HepG2 (cell line): Measurements from ENCODE around the gene PCDHGA12. TPM values are rescaled to one million over a fixed set of nuclear protein-coding genes. Genes with fewer than 3 reads are reported as not detected.

ENCODE experiments used
- ATAC-seq: fragments of 200-7000 bp; cut with Tn5 transposase; 3 replicates; pipeline ENCODE4 v1.9.1; 2020; ENCODE audit warnings: mild to moderate bottlenecking, moderate library complexity
- BruUV-seq: library from RNA; stranded (reverse); fragments of 400-500 nt; replicated peaks from 2 replicates; lab custom pipeline; 2021; lab: Mats Ljungman, UMichigan
- CTCF ChIA-PET: fragments of 300-600 bp; formaldehyde crosslinking; extraction: SDS; loops from one replicate; lab custom pipeline; 2021; ENCODE audit warnings: low total read pairs, inconsistent platforms, low intra/inter-chr PET ratio; lab: Yijun Ruan, JAX
- POLR2A ChIA-PET: fragments of 350-600 bp; sonication (Branson Sonifier 250); formaldehyde crosslinking; loops from one replicate; lab custom pipeline; 2020; ENCODE audit warnings: antibody characterized with exemption, inconsistent platforms; lab: Yijun Ruan, JAX
- DNase-seq: peaks from one replicate; pipeline ENCODE4 v3.0.0-alpha.2; 2015; ENCODE audit warnings: low spot score
- FAIRE-seq: peaks from 3 replicates; lab custom pipeline; 2011; peaks lifted over from hg19 to GRCh38; lab: Jason Lieb, UNC
- H2AFZ ChIP-seq: one replicate; pipeline ENCODE4 v1.6.1; 2011; ENCODE audit warnings: low read length, inconsistent platforms
- H3K27ac ChIP-seq: fragments of 300-600 bp; 3 replicates; pipeline ENCODE4 v1.8.0; 2011; ENCODE audit warnings: mixed run types, mild to moderate bottlenecking, mixed read lengths, low read length, inconsistent platforms; ENCODE audit not compliant: insufficient read depth; ENCODE audit errors: extremely low read length
- H3K27me3 ChIP-seq, 2 experiments: fragments of 200-600 bp in 1 of 2; 2 replicates in 1 of 2; 3 replicates in 1 of 2; pipeline versions ENCODE4 v1.6.0 to v1.8.0; 2011; ENCODE audit warnings: low read length in 2 of 2, mild to moderate bottlenecking in 2 of 2, moderate library complexity in 2 of 2, inconsistent platforms in 1 of 2; ENCODE audit not compliant: insufficient read depth in 2 of 2, control insufficient read depth in 1 of 2
- H3K36me3 ChIP-seq, 2 experiments: fragments of 200-600 bp in 1 of 2; replicated peaks in 1 of 2; 2 replicates in 1 of 2; 3 replicates in 1 of 2; pipeline versions ENCODE4 v1.5.1 to v1.8.0; 2011; ENCODE audit warnings: low read length in 2 of 2, inconsistent platforms in 1 of 2; ENCODE audit not compliant: insufficient read depth in 2 of 2, control insufficient read depth in 1 of 2
- H3K4me1 ChIP-seq: 2 replicates; pipeline ENCODE4 v1.5.1; 2012; ENCODE audit warnings: low read length, inconsistent platforms; ENCODE audit not compliant: insufficient read depth
- H3K4me2 ChIP-seq: 2 replicates; pipeline ENCODE4 v1.6.0; 2011; ENCODE audit warnings: low read depth, low read length, inconsistent platforms
- H3K4me3 ChIP-seq, 3 experiments: fragments of 200-600 bp in 1 of 3; sonication (generic), shearing (Covaris generic) in 1 of 3; replicated peaks in 1 of 3; 2 replicates each; pipeline ENCODE4 v1.5.1; 2011 to 2016; ENCODE audit warnings: low read length in 3 of 3, inconsistent platforms in 2 of 3, low read depth in 2 of 3, mild to moderate bottlenecking in 2 of 3, control low read depth in 1 of 3, mixed read lengths in 1 of 3; ENCODE audit not compliant: insufficient read depth in 1 of 3
- H3K79me2 ChIP-seq: one replicate; pipeline ENCODE4 v1.6.1; 2011; ENCODE audit warnings: low read length, inconsistent platforms; ENCODE audit not compliant: insufficient read depth
- H3K9ac ChIP-seq: 2 replicates; pipeline ENCODE4 v1.6.0; 2011; ENCODE audit warnings: mild to moderate bottlenecking, low read depth, low read length, inconsistent platforms; ENCODE audit not compliant: insufficient read depth
- H3K9me3 ChIP-seq: 2 replicates; pipeline ENCODE4 v1.5.1; 2012; ENCODE audit warnings: mild to moderate bottlenecking, low read length
- H4K20me1 ChIP-seq: 2 replicates; pipeline ENCODE4 v1.6.0; 2011; ENCODE audit warnings: inconsistent platforms, mild to moderate bottlenecking, low read length, moderate library complexity; ENCODE audit not compliant: insufficient read depth
- BORCS8-MEF2B ChIP-seq: sonication (generic); formaldehyde crosslinking; IDR thresholded peaks from 2 replicates; pipeline ENCODE4 v1.8.0; 2022; ENCODE audit warnings: mild to moderate bottlenecking, missing genetic modification reagents
- CAMTA2 ChIP-seq: sonication (generic); formaldehyde crosslinking; IDR thresholded peaks from 2 replicates; pipeline ENCODE4 v1.4.0; 2020; ENCODE audit warnings: mild to moderate bottlenecking, missing genetic modification reagents, borderline replicate concordance
- DMAP1 ChIP-seq: IDR thresholded peaks from 2 replicates; pipeline ENCODE4 v1.6.1; 2016
- HHEX ChIP-seq: IDR thresholded peaks from 2 replicates; pipeline ENCODE4 v1.6.1; 2016; ENCODE audit warnings: control low read depth
- KMT2B ChIP-seq: IDR thresholded peaks from 2 replicates; pipeline ENCODE4 v1.6.1; 2016; ENCODE audit warnings: missing genetic modification reagents, missing compliant biosample characterization
- LRRFIP1 ChIP-seq: sonication (generic); formaldehyde crosslinking; conservative IDR thresholded peaks from 2 replicates; pipeline ENCODE4 v1.4.0; 2020; ENCODE audit warnings: missing genetic modification reagents
- MAFK ChIP-seq, 2 experiments: IDR thresholded peaks in 1 of 2; conservative IDR thresholded peaks in 1 of 2; 2 replicates each; pipeline ENCODE4 v1.6.1; 2011; ENCODE audit warnings: improper control_type of control experiment in 2 of 2, low read length in 2 of 2
- MAZ ChIP-seq, 2 experiments: sonication (generic) in 1 of 2; formaldehyde crosslinking in 1 of 2; IDR thresholded peaks; 2 replicates each; pipeline versions ENCODE4 v1.5.0 to v1.6.1; 2012 to 2020; ENCODE audit warnings: low read depth in 2 of 2, mild to moderate bottlenecking in 2 of 2, borderline replicate concordance in 1 of 2, improper control_type of control experiment in 1 of 2, low read length in 1 of 2, missing genetic modification reagents in 1 of 2, moderate library complexity in 1 of 2
- MED1 ChIP-seq: sonication (generic); formaldehyde crosslinking; IDR thresholded peaks from 2 replicates; pipeline ENCODE4 v1.4.0; 2020; ENCODE audit warnings: missing genetic modification reagents
- MEF2D ChIP-seq: sonication (generic); formaldehyde crosslinking; IDR thresholded peaks from 2 replicates; pipeline ENCODE4 v1.5.1; 2020; ENCODE audit warnings: mild to moderate bottlenecking, missing genetic modification reagents
- ONECUT2 ChIP-seq: sonication (generic); formaldehyde crosslinking; IDR thresholded peaks from 2 replicates; pipeline ENCODE4 v1.4.0; 2020; ENCODE audit warnings: missing genetic modification reagents
- PRMT3 ChIP-seq: sonication (generic); formaldehyde crosslinking; IDR thresholded peaks from 2 replicates; pipeline ENCODE4 v1.8.1; 2022; ENCODE audit warnings: low read depth, mild to moderate bottlenecking, moderate library complexity, missing genetic modification reagents, borderline replicate concordance
- SMAD9 ChIP-seq: sonication (generic); formaldehyde crosslinking; IDR thresholded peaks from 2 replicates; pipeline ENCODE4 v1.5.1; 2020; ENCODE audit warnings: mild to moderate bottlenecking, missing genetic modification reagents
- SMC3 ChIP-seq: IDR thresholded peaks from 2 replicates; pipeline ENCODE4 v1.6.1; 2011; ENCODE audit warnings: low read length, improper control_type of control experiment
- SP1 ChIP-seq, 2 experiments: fragments of 450-650 bp in 1 of 2; sonication (generic) in 1 of 2; formaldehyde crosslinking in 1 of 2; IDR thresholded peaks; 2 replicates each; pipeline versions ENCODE4 v1.4.0 to v1.6.1; 2016 to 2020; ENCODE audit warnings: missing genetic modification reagents in 1 of 2
- SSRP1 ChIP-seq: IDR thresholded peaks from 2 replicates; pipeline ENCODE4 v1.6.1; 2016; ENCODE audit warnings: control low read depth
- TCF7L2 ChIP-seq: IDR thresholded peaks from 2 replicates; pipeline ENCODE4 v1.6.1; 2011; ENCODE audit warnings: mild to moderate bottlenecking, low read depth, low read length, moderate library complexity
- XRCC5 ChIP-seq: fragments of 200-400 bp; formaldehyde crosslinking; optimal IDR thresholded peaks from 2 replicates; pipeline ENCODE3; 2017; ENCODE audit warnings: mild to moderate bottlenecking, low read length
- WGBS: methylation state at CpG from one replicate; pipeline ENCODE4 v1.1.6; 2017; ENCODE audit warnings: low lambda C conversion rate; 5-methylcytosine and 5-hydroxymethylcytosine counted together
- in situ Hi-C: cut with HindIII; loops from 2 replicates; pipeline ENCODE4 v1.10.0; 2017; ENCODE audit warnings: low pct_unique_long_range_greater_than_20kb; ENCODE audit not compliant: extremely low pct_ligation_motif_present
- intact Hi-C: fragments of 100-400 bp; cut with micrococcal nuclease; formaldehyde crosslinking; loops from one replicate; pipeline ENCODE4 v1.10.0; 2022; ENCODE audit not compliant: unreplicated experiment
- polyA plus RNA-seq, 8 experiments: library from polyadenylated mRNA; depleted of rRNA in 3 of 8; stranded (reverse) in 7 of 8; unstranded in 1 of 8; fragments of >200 nt; fragmentation: Illumina TruSeq in 4 of 8; extraction: Trizol in 4 of 8; gene quantifications; 2 replicates each; pipeline versions ENCODE4 v1.2.1 to v1.2.3, GENCODE V29; 2011 to 2016; ENCODE audit warnings: low read depth in 4 of 8, missing spikeins in 1 of 8, mixed read lengths in 1 of 8; ENCODE audit not compliant: insufficient read depth in 1 of 8
- total RNA-seq, 5 experiments: library from RNA; depleted of rRNA; stranded (reverse); fragments of >200 nt; fragmentation: Illumina TruSeq; extraction: Trizol; gene quantifications; 2 replicates each; pipeline ENCODE4 v1.2.3, GENCODE V29; 2016; ENCODE audit warnings: low read depth in 1 of 5
- TF ChIP-seq, protein P1 (sequence below): sonication (generic); formaldehyde crosslinking; conservative IDR thresholded peaks from 2 replicates; pipeline ENCODE4 v1.8.0; 2022; ENCODE audit warnings: missing genetic modification reagents

The PCDHGA12 gene
- total and polyA plus RNA-seq, 2 of the 13 experiments (the other 11 are each of a cell fraction or from before 2014, with no cell fraction given) = 0.07 to 0.13 TPM

- TF ChIP-seq CAMTA2 (CRISPR knock-in tag) (no peak), SMAD9 (CRISPR knock-in tag) (no peak), SMC3 (peak; percentile 19; the same call in 1 of the 2 replicates), HHEX (CRISPR knock-in tag) (no peak), TCF7L2 (no peak), KMT2B (CRISPR knock-in tag) (no peak), SP1 (IDR thresholded peaks at IDR 0.05) (no peak), SP1 (CRISPR knock-in tag; IDR thresholded peaks at IDR 0.05) (no peak), XRCC5 (no peak)
- TF ChIP-seq, protein P1, sequence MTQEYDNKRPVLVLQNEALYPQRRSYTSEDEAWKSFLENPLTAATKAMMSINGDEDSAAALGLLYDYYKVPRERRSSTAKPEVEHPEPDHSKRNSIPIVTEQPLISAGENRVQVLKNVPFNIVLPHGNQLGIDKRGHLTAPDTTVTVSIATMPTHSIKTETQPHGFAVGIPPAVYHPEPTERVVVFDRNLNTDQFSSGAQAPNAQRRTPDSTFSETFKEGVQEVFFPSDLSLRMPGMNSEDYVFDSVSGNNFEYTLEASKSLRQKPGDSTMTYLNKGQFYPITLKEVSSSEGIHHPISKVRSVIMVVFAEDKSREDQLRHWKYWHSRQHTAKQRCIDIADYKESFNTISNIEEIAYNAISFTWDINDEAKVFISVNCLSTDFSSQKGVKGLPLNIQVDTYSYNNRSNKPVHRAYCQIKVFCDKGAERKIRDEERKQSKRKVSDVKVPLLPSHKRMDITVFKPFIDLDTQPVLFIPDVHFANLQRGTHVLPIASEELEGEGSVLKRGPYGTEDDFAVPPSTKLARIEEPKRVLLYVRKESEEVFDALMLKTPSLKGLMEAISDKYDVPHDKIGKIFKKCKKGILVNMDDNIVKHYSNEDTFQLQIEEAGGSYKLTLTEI = no peak
Measured at GRCh38 chr5:141412854-141413539, 17.3 kb upstream of the PCDHGA12 start, which contains the start of gene PCDHGA10 (continued).

DNA sequence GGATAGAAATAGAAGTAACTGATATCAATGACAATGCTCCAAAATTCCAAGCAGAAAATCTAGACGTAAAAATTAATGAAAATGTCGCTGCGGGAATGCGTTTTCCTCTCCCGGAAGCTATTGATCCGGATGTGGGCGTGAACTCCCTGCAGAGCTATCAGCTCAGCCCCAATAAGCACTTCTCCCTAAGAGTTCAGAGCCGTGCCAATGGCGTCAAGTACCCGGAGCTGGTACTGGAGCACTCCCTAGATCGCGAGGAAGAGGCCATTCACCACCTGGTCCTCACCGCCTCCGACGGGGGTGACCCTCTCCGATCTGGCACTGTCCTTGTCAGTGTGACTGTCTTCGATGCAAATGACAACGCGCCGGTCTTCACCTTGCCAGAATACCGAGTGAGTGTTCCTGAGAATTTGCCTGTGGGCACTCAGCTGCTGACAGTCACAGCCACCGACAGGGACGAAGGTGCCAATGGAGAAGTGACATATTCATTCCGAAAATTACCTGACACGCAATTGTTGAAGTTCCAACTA lies 16.7 kb upstream of the PCDHGA12 start:
- POLR2A ChIA-PET = no interaction called here
- CTCF ChIA-PET = interaction anchor here (1.2 to 1.4 kb wide), 2 partner anchors 111 to 144 kb away, joined by 4 to 5 read pairs; no protein-coding TSS in a partner anchor
- H3K27me3 ChIP-seq = no peaks in the 10 kb centered on the region
- no peak for DNase-seq
- in situ Hi-C loops (no loop called here), intact Hi-C loops (no loop called here)
- H3K9me3 ChIP-seq = peaks cover 6% of the 10 kb centered on the region; the same call in 1 of the 2 replicates
- ATAC-seq = no peak
- 77% methylated on average over 22 of the region's 25 CpGs for WGBS
- BruUV-seq = no TSS peak
- H4K20me1 ChIP-seq = no peaks in the 10 kb centered on the region
- no peak for FAIRE-seq
- no peak overlapping the region for H3K9ac ChIP-seq
- no peak overlapping the region for H3K4me2 ChIP-seq
- no peaks in the 10 kb centered on the region for H3K4me1 ChIP-seq
- no peak overlapping the region for H3K4me3 ChIP-seq
- no peaks in the 10 kb centered on the region for H3K36me3 ChIP-seq
- no peak overlapping the region for H3K27ac ChIP-seq
- no peaks in the 10 kb centered on the region for H3K79me2 ChIP-seq
- no peak overlapping the region for H2AFZ ChIP-seq
- TF ChIP-seq BORCS8-MEF2B (CRISPR knock-in tag) (no peak), MEF2D (CRISPR knock-in tag) (no peak), MAZ (IDR thresholded peaks at IDR 0.05; ENCODE audit: borderline replicate concordance, low read depth, low read length) (no peak), MAZ (CRISPR knock-in tag; IDR thresholded peaks at IDR 0.05; ENCODE audit: low read depth) (no peak), ONECUT2 (CRISPR knock-in tag) (no peak), PRMT3 (CRISPR knock-in tag) (no peak), SSRP1 (no peak), MAFK (conservative IDR thresholded peaks at IDR 0.05 in 1 of 2, IDR thresholded peaks at IDR 0.05 in 1 of 2; ENCODE audit: low read length in 2 of 2) (no peak), DMAP1 (no peak), MED1 (CRISPR knock-in tag) (no peak), LRRFIP1 (CRISPR knock-in tag) (no peak)
